Activated CD8-positive, alpha-beta T cell treated with anti-CD3 and anti-CD28 coated beads for 36 hours (primary cell): ENCODE data around the gene KCNK15. TPM values are rescaled to one million over a fixed set of nuclear protein-coding genes. Genes with fewer than 3 reads are reported as not detected.

ENCODE experiments used
- ATAC-seq: fragments of 200-7000 bp; cut with Tn5 transposase; one replicate; pipeline ENCODE4 v1.10.0; 2021; ENCODE audit warnings: mild to moderate bottlenecking, moderate library complexity
- CTCF ChIA-PET: fragments of 350-600 bp; sonication (Branson Sonifier 250); formaldehyde crosslinking; loops from one replicate; lab custom pipeline; 2021; ENCODE audit warnings: antibody characterized with exemption; lab: Charles Lee
- POLR2A ChIA-PET: fragments of 350-600 bp; sonication (Branson Sonifier 250); formaldehyde crosslinking; loops from one replicate; lab custom pipeline; 2021; ENCODE audit warnings: antibody characterized with exemption; lab: Charles Lee
- DNase-seq: peaks from one replicate; pipeline ENCODE4 v3.0.0-alpha.2; 2020
- H3K27ac Mint-ChIP-seq: one replicate; pipeline ENCODE4 v1.8.0; 2021; ENCODE audit warnings: mild to moderate bottlenecking, mixed read lengths
- H3K27me3 Mint-ChIP-seq: one replicate; pipeline ENCODE4 v1.8.0; 2021; ENCODE audit warnings: mixed read lengths
- H3K36me3 Mint-ChIP-seq: one replicate; pipeline ENCODE4 v1.8.0; 2021; ENCODE audit warnings: low read depth, mixed read lengths
- H3K4me1 Mint-ChIP-seq: one replicate; pipeline ENCODE4 v1.8.0; 2021; ENCODE audit warnings: low read depth, mixed read lengths
- H3K4me3 Mint-ChIP-seq: one replicate; pipeline ENCODE4 v1.8.0; 2021; ENCODE audit warnings: mild to moderate bottlenecking, moderate library complexity, mixed read lengths
- H3K9me3 Mint-ChIP-seq: one replicate; pipeline ENCODE4 v1.8.0; 2021; ENCODE audit warnings: mixed read lengths
- CTCF ChIP-seq: fragments of 200-600 bp; IDR thresholded peaks from one replicate; pipeline ENCODE4 v1.8.0; 2022; ENCODE audit warnings: antibody characterized with exemption, mild to moderate bottlenecking
- intact Hi-C: fragments of 100-400 bp; cut with micrococcal nuclease; formaldehyde crosslinking; loops from one replicate; pipeline ENCODE4 v1.10.0; 2022
- total RNA-seq, 2 experiments: library from RNA; stranded (reverse); gene quantifications; one replicate each; pipeline ENCODE4 v1.2.3, GENCODE V29; 2021

KCNK15 gene
- total RNA-seq, 2 experiments from 2014 or later, result 0.25 to 0.29 TPM

DNA sequence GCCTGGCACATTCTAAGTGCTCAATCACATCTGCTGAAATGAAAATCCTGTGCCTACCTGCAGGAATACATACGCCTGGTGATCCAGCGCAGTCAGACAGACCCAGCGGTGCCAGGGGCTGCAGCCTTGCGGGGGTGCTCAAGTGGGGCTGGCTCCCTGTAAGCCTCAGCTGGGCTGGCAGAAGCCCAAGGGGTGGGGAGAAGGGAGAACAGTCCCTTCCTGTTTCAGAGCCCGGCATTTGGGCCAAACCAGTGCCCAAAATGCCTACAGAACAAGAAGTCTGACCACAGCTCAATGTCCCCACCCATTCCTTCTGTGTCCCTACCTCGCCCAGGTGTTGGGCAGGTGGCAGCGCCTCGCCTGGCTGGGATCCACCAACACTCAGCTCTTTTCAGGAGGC, 22.6 kb downstream of the KCNK15 start:
- H3K36me3 Mint-ChIP-seq, result no peaks in the 10 kb centered on the region
- H3K9me3 Mint-ChIP-seq, result no peaks in the 10 kb centered on the region
- H3K4me3 Mint-ChIP-seq, result no peak overlapping the region
- ChIA-PET CTCF (interaction anchor here (1.2 kb wide), 1 partner anchor 14 kb away, joined by 3 read pairs; no protein-coding TSS in a partner anchor), POLR2A (no interaction called here)
- no peaks in the 10 kb centered on the region for H3K4me1 Mint-ChIP-seq
- no peak for TF ChIP-seq CTCF
- DNase-seq (no peak), ATAC-seq (no peak)
- peaks cover 2% of the 10 kb centered on the region for H3K27me3 Mint-ChIP-seq
- intact Hi-C loops, result no loop called here
- no peak overlapping the region for H3K27ac Mint-ChIP-seq

GRCh38 chr20:44768854-44769480, 23.3 kb downstream of the KCNK15 start:
- DNase-seq, result no peak
- ChIA-PET POLR2A (no interaction called here), CTCF (no interaction called here)

DNA sequence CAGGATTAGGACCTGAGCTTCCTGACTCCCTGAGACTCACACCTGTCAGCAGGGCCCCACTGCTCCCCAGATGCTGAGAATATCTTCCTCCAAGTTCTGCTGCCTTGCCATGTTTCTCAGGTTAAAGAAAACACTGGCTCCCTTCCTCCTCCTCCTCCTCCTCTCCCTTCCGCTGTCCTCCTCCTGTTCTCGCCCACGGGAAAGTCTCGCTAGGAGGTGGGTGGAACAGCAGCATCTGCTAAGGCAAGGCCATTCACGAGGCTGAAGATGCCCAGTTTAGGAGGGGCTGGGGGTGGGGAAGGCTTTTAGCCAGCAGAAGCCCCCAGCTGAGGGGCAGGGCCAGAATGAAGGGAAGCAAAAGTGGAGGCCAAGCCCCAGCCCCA, 23.8 kb downstream of the KCNK15 start:
- Mint-ChIP-seq H3K9me3 (no peaks in the 10 kb centered on the region), H3K27me3 (peaks cover 2% of the 10 kb centered on the region), H3K27ac (no peak overlapping the region), H3K4me3 (no peak overlapping the region), H3K36me3 (no peaks in the 10 kb centered on the region), H3K4me1 (no peaks in the 10 kb centered on the region)
- ChIA-PET CTCF (no interaction called here), POLR2A (no interaction called here)
- intact Hi-C loops, result no loop called here
- DNase-seq (no peak), ATAC-seq (no peak)
- no peak for TF ChIP-seq CTCF

More at GRCh38 chr20:44768854-44769480, 23.3 kb downstream of the KCNK15 start:
- no peak for ATAC-seq
- no peaks in the 10 kb centered on the region for H3K36me3 Mint-ChIP-seq
- peaks cover 2% of the 10 kb centered on the region for H3K27me3 Mint-ChIP-seq
- intact Hi-C loops, result no loop called here
- H3K9me3 Mint-ChIP-seq, result no peaks in the 10 kb centered on the region
- no peak overlapping the region for H3K4me3 Mint-ChIP-seq
- TF ChIP-seq CTCF, result no peak
- no peaks in the 10 kb centered on the region for H3K4me1 Mint-ChIP-seq
- H3K27ac Mint-ChIP-seq, result no peak overlapping the region

- ChIA-PET CTCF (interaction anchor here (1.4 kb wide), 1 partner anchor 10 kb away, joined by 3 read pairs; no protein-coding TSS in a partner anchor), POLR2A (no interaction called here)
- Mint-ChIP-seq H3K9me3 (no peaks in the 10 kb centered on the region), H3K27me3 (peaks cover 2% of the 10 kb centered on the region), H3K4me3 (no peak overlapping the region), H3K4me1 (no peaks in the 10 kb centered on the region), H3K36me3 (no peaks in the 10 kb centered on the region), H3K27ac (no peak overlapping the region)
- DNase-seq (no peak), ATAC-seq (no peak)
- no peak for TF ChIP-seq CTCF
- intact Hi-C loops, result no loop called here
Measured at GRCh38 chr20:44770484-44771171, 25.0 kb downstream of the KCNK15 start.

DNA sequence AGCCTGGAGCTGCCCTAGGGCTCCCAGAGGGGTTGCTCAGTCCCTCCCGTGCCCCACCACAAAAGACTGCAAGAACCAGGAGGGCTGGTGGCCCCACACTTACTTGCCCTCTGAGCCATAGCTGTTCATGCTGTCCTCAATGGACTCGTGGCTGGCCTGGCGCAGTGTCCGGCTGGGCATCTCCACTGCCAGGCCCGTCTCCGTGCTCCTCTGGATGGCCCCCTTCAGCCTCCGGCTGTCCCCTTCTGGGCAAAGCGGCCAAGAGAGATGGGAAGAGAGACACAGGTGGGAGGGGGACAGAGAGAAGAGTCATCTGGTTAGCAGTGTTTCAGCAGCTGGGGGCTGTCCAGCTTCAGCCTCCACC, 25.5 kb downstream of the KCNK15 start:
- POLR2A ChIA-PET, result no interaction called here
- peaks cover 3% of the 10 kb centered on the region for H3K27me3 Mint-ChIP-seq

More for the DNA sequence above, 25.5 kb downstream of the KCNK15 start:
- CTCF ChIA-PET, result interaction anchor here (1.4 kb wide), 1 partner anchor 11 kb away, joined by 3 read pairs; no protein-coding TSS in a partner anchor
- TF ChIP-seq CTCF, result no peak
- Mint-ChIP-seq H3K9me3 (no peaks in the 10 kb centered on the region), H3K27ac (no peak overlapping the region), H3K4me1 (no peaks in the 10 kb centered on the region), H3K4me3 (no peak overlapping the region), H3K36me3 (no peaks in the 10 kb centered on the region)
- intact Hi-C loops, result no loop called here
- DNase-seq (no peak), ATAC-seq (no peak)
